HG03159 (cell line): ENCODE measurements around the gene KIFAP3.
"Not testable (repeated sequence)": the region's sequence is repeated elsewhere in the genome, so short reads cannot be mapped to it uniquely, and the experiment has no call there.

Source experiments
- ATAC-seq: cut with Tn5 transposase; IDR thresholded peaks from one replicate; pipeline ENCODE4 v1.9.1; 2021; ENCODE audit warnings: mild to moderate bottlenecking, moderate library complexity; ENCODE audit not compliant: unreplicated experiment

KIFAP3 gene

GRCh38 chr1:169892927-169893644, 181.4 kb downstream of the KIFAP3 start:
- peak; percentile 7 for ATAC-seq

- ATAC-seq = no peak
These were observed 182.1 kb downstream of the KIFAP3 start for GRCh38 chr1:169892176-169892926.

GRCh38 chr1:169891539-169891885, 183.0 kb downstream of the KIFAP3 start:
- no peak for ATAC-seq

DNA sequence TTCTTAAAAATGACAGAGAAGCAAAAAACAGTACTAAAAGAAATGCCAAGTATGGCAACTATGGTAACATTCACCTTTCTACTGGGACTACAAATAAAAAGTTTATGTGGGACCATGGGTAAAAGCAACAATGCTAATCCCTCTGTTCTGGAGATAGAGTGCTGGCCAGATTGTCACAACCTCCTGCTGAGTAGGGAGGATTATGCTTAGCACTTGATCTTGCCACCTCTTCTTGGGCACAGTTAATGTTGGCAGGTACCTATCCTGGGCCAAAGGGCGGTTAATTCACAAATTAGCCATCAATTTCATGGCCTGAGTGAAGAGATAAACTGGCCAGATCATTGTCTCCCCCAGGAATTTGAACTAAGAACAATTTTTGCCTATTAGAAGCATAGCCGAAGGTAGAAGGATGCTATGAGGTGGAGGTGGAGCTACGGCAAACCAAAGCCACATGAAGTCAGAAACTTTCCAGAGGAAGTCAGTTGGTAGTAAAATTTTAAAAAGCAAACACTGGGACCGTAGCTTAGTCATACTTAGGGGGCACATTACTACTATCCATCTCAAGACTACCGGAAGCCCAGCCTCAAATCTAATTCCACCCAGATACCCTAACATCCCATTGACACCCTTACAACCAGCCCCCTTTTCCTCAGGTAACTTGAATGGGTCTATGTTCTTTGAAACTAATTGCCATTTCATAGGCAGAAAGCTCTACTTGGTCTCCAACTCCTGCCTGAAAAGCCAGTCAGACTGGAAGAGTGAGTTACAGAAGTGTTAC, 183.5 kb downstream of the KIFAP3 start:
- ATAC-seq = no peak

DNA sequence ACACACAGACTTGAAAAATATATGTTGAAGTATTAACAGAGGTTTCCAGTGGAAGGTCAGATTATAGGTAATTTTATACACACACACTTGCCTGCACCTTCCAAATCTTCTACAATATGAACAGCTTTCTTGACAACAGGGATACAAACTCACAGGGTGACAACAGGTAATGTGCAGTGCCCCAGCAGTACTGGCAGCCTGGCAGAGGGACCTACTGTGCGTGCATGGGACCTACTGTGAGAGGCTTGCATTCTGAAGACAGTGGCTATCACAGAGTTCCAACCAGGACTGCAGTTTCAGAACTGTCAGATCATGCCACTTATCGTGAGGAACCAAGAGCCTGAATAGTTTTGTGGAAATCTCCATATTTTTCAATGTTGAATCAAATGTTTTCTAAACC, 184.6 kb downstream of the KIFAP3 start:
- ATAC-seq = no peak

GRCh38 chr1:169886931-169887330, 187.6 kb downstream of the KIFAP3 start:
- ATAC-seq = no peak

GRCh38 chr1:169886422-169886821, 188.1 kb downstream of the KIFAP3 start:
- no peak for ATAC-seq

GRCh38 chr1:169885207-169885606, 189.3 kb downstream of the KIFAP3 start:
- ATAC-seq = no peak

DNA sequence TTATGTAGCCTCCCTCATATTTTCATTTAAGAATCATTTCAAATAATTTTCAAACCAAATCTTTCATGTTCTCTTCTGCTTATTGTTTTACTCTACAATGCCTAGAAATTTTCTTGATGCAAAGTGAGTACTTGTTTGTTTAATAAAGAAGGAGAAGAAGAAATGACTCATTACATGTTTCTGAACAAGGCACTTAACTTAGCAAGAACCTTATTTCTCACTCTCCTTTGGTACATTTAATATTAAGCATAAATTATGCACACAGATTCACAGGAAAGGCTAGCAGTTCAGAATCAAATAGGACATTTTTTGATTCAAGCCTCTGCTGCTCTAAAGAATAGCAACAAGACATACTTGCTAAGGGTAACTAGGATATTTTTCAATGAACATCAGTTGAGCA, 189.9 kb downstream of the KIFAP3 start:
- no peak for ATAC-seq

DNA sequence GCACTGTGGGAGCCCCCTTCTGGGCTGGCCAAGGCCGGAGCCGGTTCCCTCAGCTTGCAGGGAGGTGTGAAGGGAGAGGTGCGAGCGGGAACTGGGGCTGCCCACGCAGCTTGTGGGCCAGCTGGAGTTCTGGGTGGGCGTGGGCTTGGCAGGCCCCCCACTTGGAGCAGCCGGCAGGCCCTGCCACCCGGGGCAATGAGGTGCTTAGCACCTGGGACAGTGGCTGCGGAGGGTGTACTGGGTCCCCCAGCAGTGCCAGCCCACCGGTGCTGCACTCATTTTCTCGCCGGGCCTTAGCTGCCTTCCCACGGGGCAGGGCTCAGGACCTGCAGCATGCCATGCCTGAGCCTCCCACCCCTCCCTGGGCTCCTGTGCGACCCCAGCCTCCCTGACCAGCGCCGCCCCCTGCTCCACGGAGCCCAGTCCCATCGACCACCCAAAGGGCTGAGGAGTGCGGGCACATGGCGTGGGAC, 192.4 kb downstream of the KIFAP3 start:
- no peak for ATAC-seq

- no peak for ATAC-seq
These were observed 195.3 kb downstream of the KIFAP3 start for GRCh38 chr1:169879034-169879840.

GRCh38 chr1:169878498-169878897, 196.0 kb downstream of the KIFAP3 start:
- no peak for ATAC-seq

DNA sequence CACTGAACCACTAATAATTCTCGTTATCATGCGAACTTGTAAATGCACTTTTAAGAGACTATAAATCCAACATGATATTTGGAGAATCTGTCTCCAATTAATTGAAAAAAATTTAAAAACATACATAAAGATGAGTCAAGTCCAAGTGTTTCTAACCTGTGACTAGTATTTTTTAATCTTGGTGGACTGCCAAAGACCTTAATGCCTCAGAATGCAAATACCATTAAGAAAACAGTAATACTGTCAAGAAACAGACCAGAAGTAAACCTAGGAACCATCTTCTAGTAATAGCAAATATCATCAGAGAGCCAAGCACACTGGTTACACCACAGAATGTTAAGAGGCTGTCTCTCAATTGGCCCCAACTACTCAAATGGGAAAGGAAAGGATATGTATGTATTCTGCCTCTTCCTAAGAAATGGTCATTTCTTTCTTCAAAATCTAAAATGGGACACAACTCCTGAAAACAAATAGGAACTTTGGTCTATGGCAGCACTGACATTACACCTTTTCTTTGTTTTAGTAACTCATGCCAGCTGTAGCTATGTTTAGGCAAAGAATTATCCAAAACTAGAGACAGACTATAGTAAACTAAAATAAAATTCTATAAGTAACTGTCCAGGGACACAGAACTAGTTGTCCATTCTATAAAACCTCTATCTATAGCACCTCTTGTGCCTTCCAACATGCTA, 196.5 kb downstream of the KIFAP3 start:
- ATAC-seq = no peak

GRCh38 chr1:169874229-169874628, 200.3 kb downstream of the KIFAP3 start:
- no peak for ATAC-seq

DNA sequence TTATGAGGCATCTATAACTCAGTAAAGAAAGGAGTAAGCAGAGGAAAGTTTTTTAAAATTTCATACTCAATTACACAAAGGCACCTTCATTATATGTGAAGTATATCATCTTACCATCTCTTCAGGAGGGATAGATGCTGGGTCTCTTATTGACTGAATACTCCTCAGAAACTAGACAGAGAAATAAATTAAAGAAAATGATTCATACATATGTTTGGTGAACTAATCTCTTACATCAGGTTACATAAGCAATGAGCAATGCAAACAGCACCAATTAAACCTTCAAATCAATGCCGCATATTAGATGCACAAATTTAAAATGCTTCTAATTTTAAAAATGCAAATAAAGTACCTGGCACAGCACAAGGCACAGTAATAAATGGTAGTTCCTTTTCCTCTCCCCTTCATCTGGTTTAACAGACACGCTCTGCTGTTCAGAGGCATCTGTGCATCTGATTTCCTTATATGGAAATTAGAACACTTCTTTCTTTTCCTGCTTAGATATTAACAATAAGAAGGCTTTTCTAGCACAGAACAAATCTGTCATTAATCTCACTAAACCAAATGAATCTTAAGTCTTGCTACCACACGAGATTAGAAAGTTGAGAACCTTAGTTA, 200.8 kb downstream of the KIFAP3 start:
- no peak for ATAC-seq

- ATAC-seq = no peak
These were observed 201.6 kb downstream of the KIFAP3 start for GRCh38 chr1:169872906-169873305.

GRCh38 chr1:169871988-169872387, 202.5 kb downstream of the KIFAP3 start:
- not testable (repeated sequence) for ATAC-seq
